ENCODE measurements around the gene KRTAP29-1.

GRCh38 chr17:41328207-41328606, 25.6 kb upstream of the KRTAP29-1 start:
- TF ChIP-seq ZBTB7A (tag by site-specific recombination; IDR thresholded peaks at IDR 0.05; ENCODE audit: low read depth), result no peak
- TF ChIP-seq ZNF518A (tag by site-specific recombination; conservative IDR thresholded peaks at IDR 0.05; ENCODE audit: low read depth), result no peak
- no peak for TF ChIP-seq ZNF324 (tag by site-specific recombination; IDR thresholded peaks at IDR 0.05)
- TF ChIP-seq ZXDB (tag by site-specific recombination; IDR thresholded peaks at IDR 0.05), result no peak
- no peak for TF ChIP-seq ZNF175 (tag by site-specific recombination; IDR thresholded peaks at IDR 0.05)

Data from HEK293 (cell line).